DOHH2 (cell line): ENCODE results near the gene NLGN1.

ENCODE experiments used
- H3F3A ChIP-seq: fragments of 200-600 bp; sonication (generic), shearing (Covaris generic); 2 replicates; pipeline ENCODE4 v1.6.0; 2016; ENCODE audit warnings: antibody characterized with exemption, mild to moderate bottlenecking; ENCODE audit not compliant: control insufficient read depth, insufficient read depth
- H3K27ac ChIP-seq: fragments of 200-600 bp; sonication (generic); 2 replicates; pipeline ENCODE4 v1.5.1; 2014; ENCODE audit warnings: low read depth, mild to moderate bottlenecking, low read length, moderate library complexity
- H3K27me3 ChIP-seq: fragments of 200-600 bp; sonication (generic); 2 replicates; pipeline ENCODE4 v1.6.1; 2014; ENCODE audit warnings: mild to moderate bottlenecking, low read length, mixed read lengths; ENCODE audit not compliant: control insufficient read depth
- H3K36me3 ChIP-seq: fragments of 200-600 bp; sonication (generic); 2 replicates; pipeline ENCODE4 v1.6.1; 2014; ENCODE audit warnings: mild to moderate bottlenecking, low read length, moderate library complexity, mixed read lengths; ENCODE audit not compliant: control insufficient read depth
- H3K4me1 ChIP-seq: fragments of 200-600 bp; sonication (generic); 2 replicates; pipeline ENCODE4 v1.6.1; 2014; ENCODE audit warnings: mild to moderate bottlenecking, low read length, mixed read lengths; ENCODE audit not compliant: control insufficient read depth
- H3K4me2 ChIP-seq: fragments of 200-600 bp; sonication (generic); 2 replicates; pipeline ENCODE4 v1.6.0; 2014; ENCODE audit warnings: mild to moderate bottlenecking, low read length, moderate library complexity
- H3K4me3 ChIP-seq: fragments of 200-600 bp; sonication (generic); 2 replicates; pipeline ENCODE4 v1.5.1; 2014; ENCODE audit warnings: mild to moderate bottlenecking, low read length, mixed read lengths
- H3K79me2 ChIP-seq: fragments of 200-600 bp; sonication (generic); 2 replicates; pipeline ENCODE4 v1.6.1; 2014; ENCODE audit warnings: mild to moderate bottlenecking, low read length, mixed read lengths; ENCODE audit not compliant: control insufficient read depth
- H3K9me2 ChIP-seq: fragments of 200-600 bp; sonication (generic); replicated peaks from 2 replicates; pipeline ENCODE4 v1.6.1; 2014; ENCODE audit warnings: mild to moderate bottlenecking, low read length, mixed read lengths; ENCODE audit not compliant: control insufficient read depth
- H3K9me3 ChIP-seq: fragments of 200-600 bp; sonication (generic); 2 replicates; pipeline ENCODE4 v1.6.1; 2014; ENCODE audit warnings: antibody characterized with exemption, low read length, mixed read lengths; ENCODE audit not compliant: control insufficient read depth, insufficient read depth
- H4K20me1 ChIP-seq: fragments of 200-600 bp; sonication (generic); 2 replicates; pipeline ENCODE4 v1.6.0; 2014; ENCODE audit warnings: low read depth, mild to moderate bottlenecking, antibody characterized with exemption, low read length, moderate library complexity; ENCODE audit not compliant: control insufficient read depth, insufficient read depth
- EZH2phosphoT487 ChIP-seq: fragments of 200-600 bp; sonication (generic); IDR thresholded peaks from 2 replicates; pipeline ENCODE4 v1.6.1; 2017; ENCODE audit warnings: borderline replicate concordance, mild to moderate bottlenecking, antibody characterized with exemption, low read length, moderate library complexity, mixed read lengths
- TF ChIP-seq, protein P1 (sequence below): fragments of 200-600 bp; sonication (generic); IDR thresholded peaks from one replicate; pipeline ENCODE4 v1.5.1; 2014; ENCODE audit warnings: antibody characterized with exemption, mild to moderate bottlenecking, low read depth, low read length; ENCODE audit not compliant: poor library complexity, severe bottlenecking

Gene NLGN1

DNA sequence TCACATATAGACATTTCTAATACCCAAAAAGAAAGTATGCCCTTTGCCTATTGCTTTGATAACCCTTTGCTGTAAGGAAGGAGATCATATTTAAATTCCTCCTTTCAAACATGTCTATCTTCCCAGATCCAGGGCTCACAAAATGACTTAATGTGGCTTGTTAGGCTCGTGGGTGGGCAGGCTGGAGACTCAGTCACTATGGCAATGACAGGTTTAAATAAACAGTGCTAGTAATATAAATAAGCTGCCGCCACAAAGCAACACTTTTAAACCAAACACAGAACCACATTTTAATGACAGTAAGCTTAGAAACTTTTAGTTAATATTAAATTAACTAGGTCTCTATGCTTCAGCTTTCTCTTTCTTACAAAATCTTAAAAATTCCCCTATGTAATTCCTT lies 845.6 kb downstream of the NLGN1 start:
- TF ChIP-seq, protein P1, sequence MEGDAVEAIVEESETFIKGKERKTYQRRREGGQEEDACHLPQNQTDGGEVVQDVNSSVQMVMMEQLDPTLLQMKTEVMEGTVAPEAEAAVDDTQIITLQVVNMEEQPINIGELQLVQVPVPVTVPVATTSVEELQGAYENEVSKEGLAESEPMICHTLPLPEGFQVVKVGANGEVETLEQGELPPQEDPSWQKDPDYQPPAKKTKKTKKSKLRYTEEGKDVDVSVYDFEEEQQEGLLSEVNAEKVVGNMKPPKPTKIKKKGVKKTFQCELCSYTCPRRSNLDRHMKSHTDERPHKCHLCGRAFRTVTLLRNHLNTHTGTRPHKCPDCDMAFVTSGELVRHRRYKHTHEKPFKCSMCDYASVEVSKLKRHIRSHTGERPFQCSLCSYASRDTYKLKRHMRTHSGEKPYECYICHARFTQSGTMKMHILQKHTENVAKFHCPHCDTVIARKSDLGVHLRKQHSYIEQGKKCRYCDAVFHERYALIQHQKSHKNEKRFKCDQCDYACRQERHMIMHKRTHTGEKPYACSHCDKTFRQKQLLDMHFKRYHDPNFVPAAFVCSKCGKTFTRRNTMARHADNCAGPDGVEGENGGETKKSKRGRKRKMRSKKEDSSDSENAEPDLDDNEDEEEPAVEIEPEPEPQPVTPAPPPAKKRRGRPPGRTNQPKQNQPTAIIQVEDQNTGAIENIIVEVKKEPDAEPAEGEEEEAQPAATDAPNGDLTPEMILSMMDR = no peak
- no peak for TF ChIP-seq EZH2phosphoT487
- H3K27ac ChIP-seq = no peak overlapping the region
- no peaks in the 10 kb centered on the region for H3K4me1 ChIP-seq
- H3K27me3 ChIP-seq = no peaks in the 10 kb centered on the region
- no peaks in the 10 kb centered on the region for H3K36me3 ChIP-seq
- no peaks in the 10 kb centered on the region for H4K20me1 ChIP-seq
- no peaks in the 10 kb centered on the region for H3F3A ChIP-seq
- no peaks in the 10 kb centered on the region for H3K9me2 ChIP-seq
- H3K9me3 ChIP-seq = no peaks in the 10 kb centered on the region
- H3K4me2 ChIP-seq = no peak overlapping the region
- H3K79me2 ChIP-seq = no peaks in the 10 kb centered on the region
- H3K4me3 ChIP-seq = no peak overlapping the region

DNA sequence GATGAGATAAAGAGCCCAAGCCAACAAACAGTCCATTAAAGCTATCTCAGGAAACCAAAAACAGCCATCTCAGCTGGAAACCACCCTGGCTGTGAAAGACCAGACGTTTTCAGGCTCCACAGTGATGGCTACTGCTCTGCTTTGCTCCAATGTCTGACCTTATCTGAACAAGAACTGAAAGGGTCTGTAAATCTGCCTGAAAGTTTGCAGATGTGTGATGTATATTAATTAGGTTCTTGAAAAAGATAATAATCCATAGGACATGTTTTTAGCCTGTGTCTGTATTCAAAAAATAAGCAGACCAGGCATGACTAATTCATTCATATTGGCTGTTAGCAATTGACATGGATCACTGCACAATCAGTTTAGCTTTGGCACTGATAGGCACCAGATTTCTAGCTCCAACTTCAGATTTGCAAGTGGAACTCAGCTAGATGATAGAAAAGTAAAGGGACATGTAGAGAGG lies 850.2 kb downstream of the NLGN1 start:
- Histone ChIP-seq H3F3A (no peaks in the 10 kb centered on the region), H3K79me2 (no peaks in the 10 kb centered on the region), H3K27ac (no peak overlapping the region), H3K4me1 (no peaks in the 10 kb centered on the region), H3K27me3 (no peaks in the 10 kb centered on the region), H3K9me3 (no peaks in the 10 kb centered on the region), H4K20me1 (no peaks in the 10 kb centered on the region), H3K4me2 (no peak overlapping the region), H3K9me2 (no peaks in the 10 kb centered on the region), H3K36me3 (no peaks in the 10 kb centered on the region), H3K4me3 (no peak overlapping the region)
- no peak for TF ChIP-seq EZH2phosphoT487
- TF ChIP-seq, protein P1 = no peak

DNA sequence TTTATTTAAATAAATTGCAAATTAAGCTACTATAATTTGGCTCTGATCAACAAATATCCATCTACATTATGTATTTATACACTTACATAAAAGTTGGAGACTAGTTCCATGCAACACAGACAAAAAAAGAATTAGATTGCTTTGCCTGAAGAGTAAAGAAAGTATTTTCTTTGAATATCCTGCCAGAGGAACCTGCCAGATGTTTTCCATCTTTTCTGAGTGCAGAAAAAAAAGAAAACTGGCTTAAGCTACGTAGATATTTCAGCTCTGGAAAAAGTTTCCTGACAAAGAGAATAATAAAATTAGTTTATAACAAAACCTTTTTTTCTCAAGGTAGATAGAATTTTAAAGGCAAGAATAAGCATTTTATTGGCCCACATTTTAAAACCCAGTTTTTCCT lies 854.1 kb downstream of the NLGN1 start:
- Histone ChIP-seq H3K9me3 (no peaks in the 10 kb centered on the region), H3K9me2 (no peaks in the 10 kb centered on the region), H4K20me1 (no peaks in the 10 kb centered on the region), H3K4me3 (no peak overlapping the region), H3K4me2 (no peak overlapping the region), H3F3A (no peaks in the 10 kb centered on the region), H3K4me1 (no peaks in the 10 kb centered on the region), H3K27me3 (no peaks in the 10 kb centered on the region), H3K36me3 (no peaks in the 10 kb centered on the region), H3K79me2 (no peaks in the 10 kb centered on the region), H3K27ac (no peak overlapping the region)
- no peak for TF ChIP-seq EZH2phosphoT487
- TF ChIP-seq, protein P1 = no peak
